Mesothelial cell of epicardium (in vitro differentiated cells): Measurements from ENCODE around the gene RAMP3. TPM values are rescaled to one million over a fixed set of nuclear protein-coding genes. Genes with fewer than 3 reads are reported as not detected.

Source experiments
- DNase-seq, 2 experiments: peaks; one replicate each; pipeline ENCODE4 v3.0.0; 2021; ENCODE audit warnings: low spot score in 2 of 2; ENCODE audit not compliant: unreplicated experiment in 2 of 2
- H3K27ac Mint-ChIP-seq: 2 replicates; pipeline ENCODE4 v1.8.0; 2021; ENCODE audit warnings: mixed read lengths
- H3K27me3 Mint-ChIP-seq: 2 replicates; pipeline ENCODE4 v1.8.0; 2021; ENCODE audit warnings: low read depth, mixed read lengths
- H3K36me3 Mint-ChIP-seq: 2 replicates; pipeline ENCODE4 v1.8.0; 2021; ENCODE audit warnings: mixed read lengths
- H3K4me1 Mint-ChIP-seq: 2 replicates; pipeline ENCODE4 v1.8.0; 2021; ENCODE audit warnings: mixed read lengths
- H3K4me3 Mint-ChIP-seq: 2 replicates; pipeline ENCODE4 v1.8.0; 2021; ENCODE audit warnings: mild to moderate bottlenecking, moderate library complexity, mixed read lengths
- H3K9me3 Mint-ChIP-seq: 2 replicates; pipeline ENCODE4 v1.8.0; 2021; ENCODE audit warnings: mixed read lengths
- total RNA-seq: library from RNA; stranded (reverse); gene quantifications from 3 replicates; pipeline ENCODE4 v1.2.1, GENCODE V29; 2021
- TF ChIP-seq, protein P1 (sequence below): fragments of 200-600 bp; sonication (generic); IDR thresholded peaks from one replicate; pipeline ENCODE4 v1.5.0; 2021; ENCODE audit warnings: antibody characterized with exemption; ENCODE audit not compliant: unreplicated experiment

RAMP3 gene
- total RNA-seq, 1 donor from 2014 or later, result not detected

GRCh38 chr7:45193828-45194227 is 36.2 kb downstream of the RAMP3 start:
- H3K36me3 Mint-ChIP-seq, result no peaks in the 10 kb centered on the region
- H3K27me3 Mint-ChIP-seq, result peaks cover 58% of the 10 kb centered on the region
- no peaks in the 10 kb centered on the region for H3K9me3 Mint-ChIP-seq
- no peak overlapping the region for H3K4me3 Mint-ChIP-seq
- H3K4me1 Mint-ChIP-seq, result no peaks in the 10 kb centered on the region
- DNase-seq, result no peak
- H3K27ac Mint-ChIP-seq, result no peak overlapping the region
- TF ChIP-seq, protein P1, sequence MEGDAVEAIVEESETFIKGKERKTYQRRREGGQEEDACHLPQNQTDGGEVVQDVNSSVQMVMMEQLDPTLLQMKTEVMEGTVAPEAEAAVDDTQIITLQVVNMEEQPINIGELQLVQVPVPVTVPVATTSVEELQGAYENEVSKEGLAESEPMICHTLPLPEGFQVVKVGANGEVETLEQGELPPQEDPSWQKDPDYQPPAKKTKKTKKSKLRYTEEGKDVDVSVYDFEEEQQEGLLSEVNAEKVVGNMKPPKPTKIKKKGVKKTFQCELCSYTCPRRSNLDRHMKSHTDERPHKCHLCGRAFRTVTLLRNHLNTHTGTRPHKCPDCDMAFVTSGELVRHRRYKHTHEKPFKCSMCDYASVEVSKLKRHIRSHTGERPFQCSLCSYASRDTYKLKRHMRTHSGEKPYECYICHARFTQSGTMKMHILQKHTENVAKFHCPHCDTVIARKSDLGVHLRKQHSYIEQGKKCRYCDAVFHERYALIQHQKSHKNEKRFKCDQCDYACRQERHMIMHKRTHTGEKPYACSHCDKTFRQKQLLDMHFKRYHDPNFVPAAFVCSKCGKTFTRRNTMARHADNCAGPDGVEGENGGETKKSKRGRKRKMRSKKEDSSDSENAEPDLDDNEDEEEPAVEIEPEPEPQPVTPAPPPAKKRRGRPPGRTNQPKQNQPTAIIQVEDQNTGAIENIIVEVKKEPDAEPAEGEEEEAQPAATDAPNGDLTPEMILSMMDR, result no peak

- Mint-ChIP-seq H3K36me3 (no peaks in the 10 kb centered on the region), H3K9me3 (no peaks in the 10 kb centered on the region), H3K4me3 (no peak overlapping the region), H3K4me1 (no peaks in the 10 kb centered on the region), H3K27me3 (peaks cover 62% of the 10 kb centered on the region), H3K27ac (no peak overlapping the region)
- TF ChIP-seq, protein P1, result no peak
- DNase-seq, result no peak
Observed at GRCh38 chr7:45196374-45196773, 38.8 kb downstream of the RAMP3 start.

DNA sequence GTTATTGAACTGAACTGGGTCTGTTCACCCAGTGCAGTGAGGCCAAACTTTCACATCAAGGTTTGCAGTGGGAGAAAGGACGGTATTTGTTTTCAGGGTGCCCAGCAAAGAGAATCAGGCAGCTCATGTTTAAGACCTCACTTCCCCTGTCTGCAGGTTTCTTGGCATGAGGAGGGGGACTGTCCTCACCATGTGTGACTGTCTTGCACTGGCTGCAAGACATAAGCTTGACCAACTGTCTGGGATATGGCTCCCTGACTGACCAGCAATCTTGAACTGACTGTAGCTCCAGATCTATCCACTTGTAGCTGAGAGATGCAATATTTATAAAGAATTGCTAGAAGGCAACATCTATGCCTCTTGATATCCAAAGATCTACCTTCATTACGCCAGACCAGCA is 39.9 kb downstream of the RAMP3 start:
- Mint-ChIP-seq H3K9me3 (no peaks in the 10 kb centered on the region), H3K4me1 (no peaks in the 10 kb centered on the region), H3K27ac (no peak overlapping the region), H3K36me3 (no peaks in the 10 kb centered on the region), H3K4me3 (no peak overlapping the region), H3K27me3 (peaks cover 59% of the 10 kb centered on the region)
- TF ChIP-seq, protein P1, result no peak
- no peak for DNase-seq

DNA sequence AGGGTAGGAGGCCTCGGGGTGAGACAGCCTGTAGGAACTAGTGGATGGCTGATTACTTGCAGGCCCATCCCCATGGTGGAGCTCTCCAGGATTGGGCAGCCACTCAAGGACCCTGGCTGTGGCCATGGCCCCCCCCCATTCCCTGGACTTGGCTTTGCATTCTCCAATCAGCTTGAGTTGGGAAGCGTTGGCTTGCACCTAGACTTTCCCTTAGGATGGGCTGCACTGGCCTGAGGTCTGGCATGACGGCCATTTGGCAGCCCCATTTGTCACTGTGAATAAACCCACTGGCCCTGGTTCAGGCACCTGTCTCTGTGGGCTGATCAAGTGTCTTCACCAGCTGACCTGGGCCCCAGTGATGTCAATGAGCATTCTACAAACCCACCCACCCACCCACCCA is 41.4 kb downstream of the RAMP3 start:
- no peak for DNase-seq
- Mint-ChIP-seq H3K9me3 (no peaks in the 10 kb centered on the region), H3K4me1 (no peaks in the 10 kb centered on the region), H3K4me3 (no peak overlapping the region), H3K36me3 (no peaks in the 10 kb centered on the region), H3K27me3 (peaks cover 57% of the 10 kb centered on the region), H3K27ac (no peak overlapping the region)
- TF ChIP-seq, protein P1, result no peak

DNA sequence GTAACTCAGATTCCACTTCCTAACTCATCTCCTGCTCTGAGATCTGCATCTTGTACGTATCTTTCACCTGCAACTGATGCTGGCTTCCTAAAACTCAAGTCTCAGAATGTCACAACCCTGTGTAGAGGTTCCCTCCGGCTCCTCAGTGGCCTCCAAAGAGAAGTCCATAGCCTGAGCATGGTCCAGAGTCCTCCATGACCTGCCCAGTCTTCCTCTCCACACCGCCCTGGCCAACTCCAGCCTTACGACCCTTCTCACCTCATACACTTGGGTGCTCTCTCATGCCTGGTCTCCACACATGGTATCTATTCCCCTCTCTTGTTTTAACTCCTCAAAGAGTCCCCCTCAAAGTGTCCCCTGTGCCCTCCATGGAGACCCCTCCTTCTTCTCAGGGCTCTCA is 41.9 kb downstream of the RAMP3 start:
- DNase-seq, result no peak
- Mint-ChIP-seq H3K27me3 (peaks cover 57% of the 10 kb centered on the region), H3K9me3 (no peaks in the 10 kb centered on the region), H3K36me3 (no peaks in the 10 kb centered on the region), H3K4me1 (no peaks in the 10 kb centered on the region), H3K27ac (no peak overlapping the region), H3K4me3 (no peak overlapping the region)
- TF ChIP-seq, protein P1, result no peak

- H3K27ac Mint-ChIP-seq, result no peak overlapping the region
- no peaks in the 10 kb centered on the region for H3K36me3 Mint-ChIP-seq
- H3K4me1 Mint-ChIP-seq, result no peaks in the 10 kb centered on the region
- H3K9me3 Mint-ChIP-seq, result no peaks in the 10 kb centered on the region
- no peak overlapping the region for H3K4me3 Mint-ChIP-seq
- H3K27me3 Mint-ChIP-seq, result peaks cover 63% of the 10 kb centered on the region
- TF ChIP-seq, protein P1, result no peak
- no peak for DNase-seq
Observed at GRCh38 chr7:45202625-45203024, 45.0 kb downstream of the RAMP3 start.
